OCI-LY7 (cell line): ENCODE data around the gene XIRP2. TPM values are rescaled to one million over a fixed set of nuclear protein-coding genes. Genes with fewer than 3 reads are reported as not detected.

Experiments used
- BruUV-seq: library from RNA; stranded (reverse); fragments of 400-500 nt; replicated peaks from 2 replicates; lab custom pipeline; 2021; lab: Mats Ljungman, UMichigan
- CTCF ChIA-PET: fragments of 300-600 bp; sonication (Branson Sonifier 250); formaldehyde crosslinking; loops from one replicate; lab custom pipeline; 2022; ENCODE audit warnings: antibody characterized with exemption; ENCODE audit not compliant: unreplicated experiment; lab: Charles Lee
- POLR2A ChIA-PET: fragments of 300-600 bp; sonication (Branson Sonifier 250); formaldehyde crosslinking; loops from one replicate; lab custom pipeline; 2022; ENCODE audit warnings: antibody characterized with exemption; lab: Charles Lee
- DNase-seq: peaks from one replicate; pipeline ENCODE4 v3.0.0-alpha.2; 2015; ENCODE audit warnings: low spot score
- H2AFZ ChIP-seq: fragments of 200-600 bp; sonication (generic), shearing (Covaris generic); 2 replicates; pipeline ENCODE4 v1.6.1; 2014; ENCODE audit warnings: mild to moderate bottlenecking, antibody characterized with exemption, low read length, moderate library complexity
- H3K27ac ChIP-seq: fragments of 200-600 bp; sonication (generic); 2 replicates; pipeline ENCODE4 v1.5.1; 2014; ENCODE audit warnings: mixed run types, low read depth, mild to moderate bottlenecking, moderate library complexity, low read length, inconsistent platforms; ENCODE audit not compliant: poor library complexity, severe bottlenecking
- H3K36me3 ChIP-seq: fragments of 200-600 bp; sonication (generic); 2 replicates; pipeline ENCODE4 v1.6.1; 2014; ENCODE audit warnings: mild to moderate bottlenecking, antibody characterized with exemption, low read length, moderate library complexity, mixed read lengths; ENCODE audit not compliant: insufficient read depth
- H3K4me1 ChIP-seq: fragments of 200-600 bp; sonication (generic); 2 replicates; pipeline ENCODE4 v1.5.1; 2014; ENCODE audit warnings: mild to moderate bottlenecking, low read length; ENCODE audit not compliant: insufficient read depth, poor library complexity, severe bottlenecking
- H3K4me2 ChIP-seq: fragments of 200-600 bp; sonication (generic); 2 replicates; pipeline ENCODE4 v1.6.1; 2014; ENCODE audit warnings: mild to moderate bottlenecking, low read length
- H3K4me3 ChIP-seq: fragments of 200-600 bp; sonication (generic); 2 replicates; pipeline ENCODE4 v1.5.1; 2014; ENCODE audit warnings: mild to moderate bottlenecking, low read depth, low read length; ENCODE audit not compliant: poor library complexity, severe bottlenecking
- H3K79me2 ChIP-seq: fragments of 200-600 bp; sonication (generic); 2 replicates; pipeline ENCODE4 v1.6.1; 2016; ENCODE audit warnings: low read depth, mild to moderate bottlenecking, low read length, moderate library complexity, mixed read lengths; ENCODE audit not compliant: insufficient read depth
- H3K9me2 ChIP-seq: fragments of 200-600 bp; sonication (generic); 2 replicates; pipeline ENCODE4 v1.6.1; 2016; ENCODE audit warnings: mild to moderate bottlenecking, low read length, mixed read lengths; ENCODE audit not compliant: insufficient read depth
- H3K9me3 ChIP-seq: fragments of 200-600 bp; sonication (generic); 2 replicates; pipeline ENCODE4 v1.6.1; 2014; ENCODE audit warnings: mild to moderate bottlenecking, mixed run types, low read length, mixed read lengths
- H4K20me1 ChIP-seq: fragments of 200-600 bp; sonication (generic); 2 replicates; pipeline ENCODE4 v1.6.1; 2014; ENCODE audit warnings: mild to moderate bottlenecking, antibody characterized with exemption, low read length, moderate library complexity, mixed read lengths; ENCODE audit not compliant: insufficient read depth
- CTCF ChIP-seq: fragments of 200-600 bp; sonication (generic); conservative IDR thresholded peaks from 2 replicates; pipeline ENCODE4 v1.5.1; 2014; ENCODE audit warnings: mild to moderate bottlenecking, antibody characterized with exemption, low read length, moderate library complexity, mixed read lengths
- EZH2phosphoT487 ChIP-seq: fragments of 200-600 bp; sonication (generic); IDR thresholded peaks from 2 replicates; pipeline ENCODE4 v1.6.1; 2018; ENCODE audit warnings: low read depth, borderline replicate concordance, mild to moderate bottlenecking, mixed run types, antibody characterized with exemption, low read length, moderate library complexity, mixed read lengths
- intact Hi-C: fragments of 100-400 bp; cut with micrococcal nuclease; formaldehyde crosslinking; loops from one replicate; pipeline ENCODE4 v1.10.0; 2022; ENCODE audit not compliant: unreplicated experiment
- total RNA-seq, 2 experiments: library from RNA; depleted of rRNA in 1 of 2; stranded (reverse); fragments of >200 nt in 1 of 2; shearing (Covaris generic) in 1 of 2; gene quantifications; 2 replicates each; pipeline ENCODE4 v1.2.3, GENCODE V29; 2014 to 2022

The XIRP2 gene
- total RNA-seq, 2 experiments from 2014 or later: not detected

GRCh38 chr2:167187049-167187727 lies 298.9 kb downstream of the XIRP2 start:
- intact Hi-C loops: no loop called here

GRCh38 chr2:167187978-167188967 lies 300.0 kb downstream of the XIRP2 start:
- no peak for TF ChIP-seq EZH2phosphoT487
- TF ChIP-seq CTCF: no peak
- intact Hi-C loops: no loop called here
- ChIA-PET CTCF (no interaction called here), POLR2A (interaction anchor here (0.9 kb wide), 1 partner anchor 11 kb away, joined by 3 read pairs; no protein-coding TSS in a partner anchor)
- H4K20me1 ChIP-seq: no peaks in the 10 kb centered on the region
- H3K4me3 ChIP-seq: no peak overlapping the region
- no peak overlapping the region for H3K27ac ChIP-seq
- no peaks in the 10 kb centered on the region for H3K9me2 ChIP-seq
- H3K9me3 ChIP-seq: no peaks in the 10 kb centered on the region
- no TSS peak for BruUV-seq
- no peaks in the 10 kb centered on the region for H3K36me3 ChIP-seq
- DNase-seq: no peak
- H3K79me2 ChIP-seq: no peaks in the 10 kb centered on the region
- H3K4me2 ChIP-seq: no peak overlapping the region
- H2AFZ ChIP-seq: no peak overlapping the region
- no peaks in the 10 kb centered on the region for H3K4me1 ChIP-seq

More at GRCh38 chr2:167187049-167187727, 298.9 kb downstream of the XIRP2 start:
- POLR2A ChIA-PET: interaction anchor here (1.1 kb wide), 1 partner anchor 14 kb away, joined by 3 read pairs; no protein-coding TSS in a partner anchor
- H3K4me3 ChIP-seq: no peak overlapping the region
- H3K9me2 ChIP-seq: no peaks in the 10 kb centered on the region
- H3K79me2 ChIP-seq: no peaks in the 10 kb centered on the region
- H2AFZ ChIP-seq: no peak overlapping the region
- no peaks in the 10 kb centered on the region for H3K36me3 ChIP-seq
- no peaks in the 10 kb centered on the region for H4K20me1 ChIP-seq
- H3K4me1 ChIP-seq: no peaks in the 10 kb centered on the region
- no peak overlapping the region for H3K27ac ChIP-seq
- CTCF ChIA-PET: no interaction called here
- TF ChIP-seq EZH2phosphoT487 (no peak), CTCF (no peak)
- H3K9me3 ChIP-seq: no peaks in the 10 kb centered on the region
- DNase-seq: no peak
- BruUV-seq: no TSS peak
- H3K4me2 ChIP-seq: no peak overlapping the region
